ENCODE data around the gene LAMC2. TPM values are rescaled to one million over a fixed set of nuclear protein-coding genes. Genes with fewer than 3 reads are reported as not detected.

Gene LAMC2
- total RNA-seq, 5 donors from 2014 or later (not counting 1 experiment from before 2014, with no cell fraction given) = 0.03 to 0.15 (median 0.09) TPM; not detected in 2

GRCh38 chr1:183228347-183229220 lies 42.5 kb downstream of the LAMC2 start:
- Histone ChIP-seq H3K36me3 (ENCODE audit: control insufficient read depth in 2 of 2, extremely low read depth in 1 of 2, insufficient read depth in 1 of 2, low read length in 1 of 2) (no peaks in the 10 kb centered on the region), H3K9me3 (no peaks in the 10 kb centered on the region), H3K27me3 (replicated peaks in 1 of 2; ENCODE audit: control insufficient read depth in 2 of 2, extremely low read depth in 1 of 2, insufficient read depth in 2 of 2, low read length in 1 of 2) (peaks cover 0 to 14% of the 10 kb centered on the region in 2 experiments), H3K4me1 (ENCODE audit: control insufficient read depth in 1 of 2, extremely low read depth in 1 of 2, insufficient read depth in 2 of 2, low read length in 2 of 2) (no peaks in the 10 kb centered on the region), H3K27ac (ENCODE audit: low read length) (no peak overlapping the region), H3K4me3 (ENCODE audit: control insufficient read depth in 1 of 2, extremely low read depth in 1 of 2, low read length in 1 of 2) (no peak overlapping the region)
- Mint-ChIP-seq H3K27ac (no peak overlapping the region), H3K27me3 (peaks cover 2 to 5% of the 10 kb centered on the region in 2 donors), H3K4me1 (peaks cover 0 to 2% (median 0%) of the 10 kb centered on the region in 3 donors), H3K9me3 (no peaks in the 10 kb centered on the region), H3K36me3 (no peaks in the 10 kb centered on the region), H3K4me3 (no peak overlapping the region)
- POLR2A ChIA-PET = no interaction called here
- DNase-seq = no peak
- no peak for ATAC-seq (replicated peaks in 1 of 4)
- WGBS (ENCODE audit: insufficient coverage) = 92% methylated on average over 11 of the region's 13 CpGs
- CTCF ChIA-PET = interaction anchor here in 1 of 2 donors (0.5 kb wide), 1 partner anchor 284 kb away, joined by 4 read pairs; no protein-coding TSS in a partner anchor

GRCh38 chr1:183230413-183230812 lies 44.3 kb downstream of the LAMC2 start:
- peaks cover 0 to 11% of the 10 kb centered on the region in 2 experiments for H3K27me3 ChIP-seq (replicated peaks in 1 of 2; ENCODE audit: control insufficient read depth in 2 of 2, extremely low read depth in 1 of 2, insufficient read depth in 2 of 2, low read length in 1 of 2)
- no peaks in the 10 kb centered on the region for H3K9me3 Mint-ChIP-seq
- ChIA-PET POLR2A (no interaction called here), CTCF (interaction anchor here in 1 of 2 donors (0.5 kb wide), 1 partner anchor 30 kb away, joined by 3 read pairs; no protein-coding TSS in a partner anchor)
- no peaks in the 10 kb centered on the region for H3K4me1 ChIP-seq (ENCODE audit: control insufficient read depth in 1 of 2, extremely low read depth in 1 of 2, insufficient read depth in 2 of 2, low read length in 2 of 2)
- no peaks in the 10 kb centered on the region for H3K9me3 ChIP-seq
- no peaks in the 10 kb centered on the region for H3K36me3 Mint-ChIP-seq
- WGBS (ENCODE audit: insufficient coverage) = no CpG with 5 or more reads among the region's 2 CpGs
- DNase-seq = no peak
- H3K4me3 ChIP-seq (ENCODE audit: control insufficient read depth in 1 of 2, extremely low read depth in 1 of 2, low read length in 1 of 2) = no peak overlapping the region
- H3K4me1 Mint-ChIP-seq = peaks cover 0 to 2% (median 0%) of the 10 kb centered on the region in 3 donors
- no peak overlapping the region for H3K27ac Mint-ChIP-seq
- no peak overlapping the region for H3K4me3 Mint-ChIP-seq
- no peak overlapping the region for H3K27ac ChIP-seq (ENCODE audit: low read length)
- ATAC-seq (replicated peaks in 1 of 4) = no peak
- H3K36me3 ChIP-seq (ENCODE audit: control insufficient read depth in 2 of 2, extremely low read depth in 1 of 2, insufficient read depth in 1 of 2, low read length in 1 of 2) = no peaks in the 10 kb centered on the region
- peaks cover 2 to 5% of the 10 kb centered on the region in 2 donors for H3K27me3 Mint-ChIP-seq

DNA sequence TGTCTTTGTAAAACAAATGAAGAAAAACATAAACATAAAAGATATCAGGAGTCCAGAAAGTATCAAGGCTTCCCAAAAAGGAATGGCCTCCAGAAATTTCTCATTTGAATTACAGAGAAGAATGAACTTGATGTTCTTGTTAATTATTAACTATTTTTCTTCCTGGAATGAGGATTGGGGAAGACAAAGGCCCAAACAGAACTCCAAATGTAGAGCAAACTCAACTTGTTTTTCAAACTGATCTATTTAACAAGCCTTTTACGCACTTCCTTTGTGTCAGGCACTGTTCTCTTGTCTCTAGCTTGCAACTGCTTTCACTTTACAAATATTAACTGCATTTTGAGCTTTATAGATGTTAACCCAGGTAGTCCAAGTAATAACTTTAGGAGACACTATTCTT lies 45.5 kb downstream of the LAMC2 start:
- Mint-ChIP-seq H3K9me3 (no peaks in the 10 kb centered on the region), H3K4me3 (no peak overlapping the region), H3K4me1 (peaks cover 0 to 2% (median 0%) of the 10 kb centered on the region in 3 donors), H3K27ac (no peak overlapping the region), H3K36me3 (no peaks in the 10 kb centered on the region), H3K27me3 (peaks cover 2 to 5% of the 10 kb centered on the region in 2 donors)
- H3K36me3 ChIP-seq (ENCODE audit: control insufficient read depth in 2 of 2, extremely low read depth in 1 of 2, insufficient read depth in 1 of 2, low read length in 1 of 2) = no peaks in the 10 kb centered on the region
- H3K4me3 ChIP-seq (ENCODE audit: control insufficient read depth in 1 of 2, extremely low read depth in 1 of 2, low read length in 1 of 2) = no peak overlapping the region
- ChIA-PET CTCF (no interaction called here), POLR2A (no interaction called here)
- H3K4me1 ChIP-seq (ENCODE audit: control insufficient read depth in 1 of 2, extremely low read depth in 1 of 2, insufficient read depth in 2 of 2, low read length in 2 of 2) = no peaks in the 10 kb centered on the region
- H3K9me3 ChIP-seq = no peaks in the 10 kb centered on the region
- no CpG with 5 or more reads among the region's 1 CpG for WGBS (ENCODE audit: insufficient coverage)
- peaks cover 0 to 10% of the 10 kb centered on the region in 2 experiments for H3K27me3 ChIP-seq (replicated peaks in 1 of 2; ENCODE audit: control insufficient read depth in 2 of 2, extremely low read depth in 1 of 2, insufficient read depth in 2 of 2, low read length in 1 of 2)
- DNase-seq = no peak
- no peak for ATAC-seq (replicated peaks in 1 of 4)
- no peak overlapping the region for H3K27ac ChIP-seq (ENCODE audit: low read length)

DNA sequence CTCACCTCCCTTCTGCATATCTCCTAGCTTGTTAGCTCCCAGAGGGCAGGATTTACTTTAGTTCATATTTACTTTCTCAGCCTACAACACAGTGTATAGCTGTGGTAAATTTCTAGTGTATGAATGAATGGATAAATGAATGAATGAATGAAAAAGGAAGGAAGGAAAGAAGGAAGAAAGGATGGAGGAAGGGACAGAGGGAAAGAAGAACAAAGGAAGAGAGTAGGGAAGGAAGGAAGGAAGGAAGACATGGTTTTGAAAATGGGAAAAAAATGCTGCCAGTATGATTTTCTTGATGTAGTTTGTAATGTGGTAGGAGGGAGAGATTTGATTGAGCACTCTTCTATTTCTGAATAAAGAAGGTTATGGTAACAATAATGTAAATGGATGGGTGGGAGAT lies 47.0 kb downstream of the LAMC2 start:
- no peaks in the 10 kb centered on the region for H3K36me3 ChIP-seq (ENCODE audit: control insufficient read depth in 2 of 2, extremely low read depth in 1 of 2, insufficient read depth in 1 of 2, low read length in 1 of 2)
- H3K27ac ChIP-seq (ENCODE audit: low read length) = no peak overlapping the region
- no peaks in the 10 kb centered on the region for H3K4me1 Mint-ChIP-seq
- H3K4me1 ChIP-seq (ENCODE audit: control insufficient read depth in 1 of 2, extremely low read depth in 1 of 2, insufficient read depth in 2 of 2, low read length in 2 of 2) = no peaks in the 10 kb centered on the region
- no peaks in the 10 kb centered on the region for H3K9me3 ChIP-seq
- no peak overlapping the region for H3K27ac Mint-ChIP-seq
- peaks cover 0 to 6% of the 10 kb centered on the region in 2 experiments for H3K27me3 ChIP-seq (replicated peaks in 1 of 2; ENCODE audit: control insufficient read depth in 2 of 2, extremely low read depth in 1 of 2, insufficient read depth in 2 of 2, low read length in 1 of 2)
- ChIA-PET POLR2A (no interaction called here), CTCF (no interaction called here)
- no peak overlapping the region for H3K4me3 Mint-ChIP-seq
- no peaks in the 10 kb centered on the region for H3K36me3 Mint-ChIP-seq
- peaks cover 0 to 1% of the 10 kb centered on the region in 2 donors for H3K27me3 Mint-ChIP-seq
- H3K4me3 ChIP-seq (ENCODE audit: control insufficient read depth in 1 of 2, extremely low read depth in 1 of 2, low read length in 1 of 2) = no peak overlapping the region
- DNase-seq (no peak), ATAC-seq (replicated peaks in 1 of 4) (no peak)
- H3K9me3 Mint-ChIP-seq = no peaks in the 10 kb centered on the region

DNA sequence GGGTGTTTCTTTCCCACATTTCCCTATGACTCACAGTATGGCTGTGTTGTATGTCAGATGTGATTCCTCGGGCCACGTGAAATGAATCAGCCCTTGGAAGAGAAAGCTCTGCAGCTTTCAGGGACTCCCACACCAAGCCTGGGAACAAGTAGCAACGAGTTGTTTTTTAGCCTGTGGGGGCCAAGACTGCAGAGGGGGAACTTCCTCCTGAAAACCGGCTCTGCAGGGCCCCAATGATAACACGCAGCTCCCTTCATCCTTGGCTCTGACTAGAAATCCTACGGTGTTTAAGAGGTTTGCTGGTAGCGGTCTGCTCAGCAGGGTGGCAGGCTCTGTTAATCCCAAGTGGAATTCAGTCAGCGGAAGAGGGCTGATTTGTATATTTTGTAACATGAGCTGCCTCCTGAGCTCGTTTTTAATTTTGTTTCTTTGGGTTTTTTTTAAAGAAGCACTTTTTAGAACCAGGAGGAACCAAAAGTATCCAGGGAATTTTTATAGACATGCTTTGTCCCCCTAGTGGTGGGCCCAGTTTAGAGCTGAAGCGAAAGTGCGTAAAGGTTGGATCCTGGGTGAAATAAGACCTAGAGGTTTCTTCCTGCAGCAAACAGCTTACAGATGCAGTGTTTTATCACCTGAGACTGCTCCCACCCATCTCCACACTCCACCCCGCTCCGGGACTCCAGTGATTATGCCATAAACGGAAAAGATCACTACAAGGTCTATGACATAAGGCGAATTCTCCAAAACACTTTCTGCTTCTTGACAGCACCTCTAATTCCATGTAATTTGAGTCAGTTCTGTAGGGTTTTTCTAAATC lies 48.8 kb downstream of the LAMC2 start:
- H3K4me3 Mint-ChIP-seq = no peak overlapping the region
- Histone ChIP-seq H3K27ac (ENCODE audit: low read length) (no peak overlapping the region), H3K4me1 (ENCODE audit: control insufficient read depth in 1 of 2, extremely low read depth in 1 of 2, insufficient read depth in 2 of 2, low read length in 2 of 2) (no peaks in the 10 kb centered on the region), H3K4me3 (ENCODE audit: control insufficient read depth in 1 of 2, extremely low read depth in 1 of 2, low read length in 1 of 2) (no peak overlapping the region), H3K27me3 (replicated peaks in 1 of 2; ENCODE audit: control insufficient read depth in 2 of 2, extremely low read depth in 1 of 2, insufficient read depth in 2 of 2, low read length in 1 of 2) (no peaks in the 10 kb centered on the region), H3K36me3 (ENCODE audit: control insufficient read depth in 2 of 2, extremely low read depth in 1 of 2, insufficient read depth in 1 of 2, low read length in 1 of 2) (no peaks in the 10 kb centered on the region), H3K9me3 (no peaks in the 10 kb centered on the region)
- ChIA-PET CTCF (interaction anchor here in 1 of 2 donors (0.6 kb wide), 1 partner anchor 10 kb away, joined by 3 read pairs; no protein-coding TSS in a partner anchor), POLR2A (no interaction called here)
- H3K36me3 Mint-ChIP-seq = no peaks in the 10 kb centered on the region
- peaks cover 0 to 7% of the 10 kb centered on the region in 2 donors for H3K27me3 Mint-ChIP-seq
- H3K9me3 Mint-ChIP-seq = no peaks in the 10 kb centered on the region
- H3K4me1 Mint-ChIP-seq = no peaks in the 10 kb centered on the region
- H3K27ac Mint-ChIP-seq = no peak overlapping the region
- ATAC-seq (replicated peaks in 1 of 4) (no peak), DNase-seq (no peak)
- 57% methylated on average over 6 of the region's 15 CpGs for WGBS (ENCODE audit: insufficient coverage)

DNA sequence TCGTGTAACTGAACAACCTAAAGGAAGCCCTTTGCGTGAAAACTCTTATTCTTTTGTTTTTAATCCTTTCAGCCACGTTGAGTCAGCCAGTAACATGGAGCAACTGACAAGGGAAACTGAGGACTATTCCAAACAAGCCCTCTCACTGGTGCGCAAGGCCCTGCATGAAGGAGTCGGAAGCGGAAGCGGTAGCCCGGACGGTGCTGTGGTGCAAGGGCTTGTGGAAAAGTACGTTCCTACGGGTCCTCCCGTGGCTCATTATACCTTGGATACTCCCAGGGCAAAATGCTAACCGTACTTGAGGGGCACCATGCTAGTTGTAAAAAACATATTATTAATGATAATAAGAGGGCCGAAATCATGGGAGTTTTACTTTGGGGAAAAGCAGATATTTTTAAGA lies 49.4 kb downstream of the LAMC2 start:
- Histone ChIP-seq H3K27ac (ENCODE audit: low read length) (no peak overlapping the region), H3K4me1 (ENCODE audit: control insufficient read depth in 1 of 2, extremely low read depth in 1 of 2, insufficient read depth in 2 of 2, low read length in 2 of 2) (no peaks in the 10 kb centered on the region), H3K4me3 (ENCODE audit: control insufficient read depth in 1 of 2, extremely low read depth in 1 of 2, low read length in 1 of 2) (no peak overlapping the region), H3K27me3 (replicated peaks in 1 of 2; ENCODE audit: control insufficient read depth in 2 of 2, extremely low read depth in 1 of 2, insufficient read depth in 2 of 2, low read length in 1 of 2) (no peaks in the 10 kb centered on the region), H3K36me3 (ENCODE audit: control insufficient read depth in 2 of 2, extremely low read depth in 1 of 2, insufficient read depth in 1 of 2, low read length in 1 of 2) (no peaks in the 10 kb centered on the region), H3K9me3 (no peaks in the 10 kb centered on the region)
- Mint-ChIP-seq H3K9me3 (no peaks in the 10 kb centered on the region), H3K36me3 (no peaks in the 10 kb centered on the region), H3K4me3 (no peak overlapping the region), H3K27me3 (peaks cover 0 to 7% of the 10 kb centered on the region in 2 donors), H3K4me1 (no peaks in the 10 kb centered on the region), H3K27ac (no peak overlapping the region)
- CTCF ChIA-PET = no interaction called here
- WGBS (ENCODE audit: insufficient coverage) = 91% methylated on average over 8 of the region's 14 CpGs
- ATAC-seq (replicated peaks in 1 of 4) = no peak
- DNase-seq = no peak
- POLR2A ChIA-PET = interaction anchor here in 1 of 2 donors (0.6 kb wide), 1 partner anchor 332 kb away, joined by 3 read pairs; no protein-coding TSS in a partner anchor

Data from T-cell (primary cell).